Measurements from ENCODE around the gene STX8. TPM values are rescaled to one million over a fixed set of nuclear protein-coding genes. Genes with fewer than 3 reads are reported as not detected.
"Not testable (repeated sequence)": the region's sequence is repeated elsewhere in the genome, so short reads cannot be mapped to it uniquely, and the experiment has no call there.

STX8 gene
- total RNA-seq, 1 donor from 2014 or later = 63.6 TPM

DNA sequence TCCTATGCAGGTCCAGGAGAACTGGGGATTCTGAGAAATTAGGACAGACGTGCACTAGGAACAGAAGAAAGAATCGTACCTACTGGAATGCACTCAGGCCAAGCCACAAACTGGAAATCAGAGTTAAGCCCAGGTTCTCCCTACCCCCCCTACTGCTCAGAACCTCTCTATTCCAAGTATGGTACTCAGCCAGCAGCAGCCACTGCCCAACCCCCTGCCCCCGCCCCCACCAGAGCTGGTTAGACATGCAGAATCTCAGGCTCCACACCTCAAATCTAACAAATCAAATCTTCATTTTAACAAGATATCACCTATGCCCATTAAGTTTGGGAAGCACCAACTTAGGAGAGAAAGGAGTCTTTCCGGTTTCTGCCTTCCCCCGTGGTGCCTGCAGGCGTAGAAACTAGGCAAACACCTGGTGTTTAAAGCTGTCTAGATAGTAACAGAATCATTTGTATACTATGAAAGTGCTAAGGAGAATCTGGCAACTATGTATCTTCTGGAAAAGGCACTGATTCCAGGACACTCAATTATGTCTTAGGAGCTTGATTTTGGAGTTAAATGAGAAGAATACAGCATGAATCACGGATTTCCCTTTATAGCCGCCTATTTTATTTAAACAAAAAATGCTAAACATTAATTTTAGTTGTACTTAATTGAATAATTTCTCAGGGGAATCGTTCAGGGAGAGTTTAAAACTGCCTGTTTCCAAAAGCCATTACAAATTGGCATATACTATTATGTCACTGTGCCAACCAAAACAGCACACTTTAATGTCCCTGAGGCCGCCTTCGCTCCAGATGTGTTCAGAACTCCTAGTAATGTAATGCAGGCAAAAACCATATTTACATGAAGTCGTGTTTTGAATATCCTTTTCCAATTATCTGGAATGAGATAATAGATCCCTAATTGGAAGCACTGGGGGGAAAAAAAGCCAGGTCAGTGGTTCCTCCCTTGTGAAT is 166.5 kb downstream of the STX8 start:
- DNase-seq (ENCODE audit: low spot score in 2 of 2) = no peak
- FAIRE-seq = no peak

- FAIRE-seq = no peak
- no peak for DNase-seq (ENCODE audit: low spot score in 2 of 2)
Observed at GRCh38 chr17:9408381-9408780, 167.2 kb downstream of the STX8 start.

DNA sequence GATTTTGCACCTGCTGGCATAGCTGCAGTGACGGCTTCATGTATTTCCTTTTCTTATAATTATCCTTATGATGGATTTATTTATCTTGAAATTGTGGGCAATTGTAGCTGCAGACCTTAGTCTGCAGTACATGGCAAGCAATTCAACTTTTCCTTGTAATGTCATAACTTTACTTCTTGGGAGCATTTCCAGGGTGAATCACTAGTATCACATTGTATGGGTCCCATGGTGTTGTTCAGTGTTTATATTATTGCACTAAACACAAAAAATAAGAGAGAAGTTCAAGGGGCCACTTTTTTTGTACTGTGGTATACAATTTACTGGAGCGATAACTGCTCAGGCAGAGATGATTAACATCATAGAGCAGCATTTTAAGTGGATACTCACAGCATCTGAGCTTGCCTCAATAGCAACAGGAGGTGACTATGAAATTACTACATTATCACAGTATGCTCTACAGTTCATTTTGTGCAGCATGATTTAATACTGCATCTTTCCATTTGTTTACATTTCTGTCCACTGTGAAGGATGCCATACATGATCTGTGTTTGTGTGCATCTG is 169.5 kb downstream of the STX8 start:
- FAIRE-seq = no peak

GRCh38 chr17:9403257-9403656 is 172.4 kb downstream of the STX8 start:
- FAIRE-seq = no peak

More for the DNA sequence above, 169.5 kb downstream of the STX8 start:
- no peak for DNase-seq (ENCODE audit: low spot score in 2 of 2)

DNA sequence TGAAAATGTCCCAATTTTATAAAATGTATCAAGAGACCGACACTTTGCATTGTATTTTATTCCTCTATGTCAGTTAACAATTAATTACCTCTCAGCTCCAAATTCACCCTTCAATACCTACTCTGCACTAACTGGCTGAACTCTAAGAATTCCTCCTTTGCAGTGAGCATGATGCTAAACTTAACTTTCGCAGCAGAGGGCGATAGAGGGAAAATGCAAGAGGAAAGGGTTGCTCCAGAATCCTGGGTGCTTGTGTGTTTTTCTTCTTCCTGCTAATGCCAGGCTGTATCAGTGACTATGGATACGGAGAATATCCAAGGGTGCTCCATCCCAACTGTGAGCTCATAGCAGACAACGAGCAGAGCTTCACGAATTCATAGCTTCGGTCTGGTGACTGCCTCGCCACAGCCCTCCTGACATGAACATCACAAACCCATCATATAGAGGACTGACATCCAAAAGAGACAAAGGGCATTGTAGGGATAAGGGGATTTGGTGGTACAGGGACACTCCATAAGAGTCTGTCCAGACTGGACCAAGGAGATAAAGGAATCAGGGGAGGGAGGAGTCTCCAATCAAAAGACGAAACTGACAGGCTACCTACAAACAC is 172.9 kb downstream of the STX8 start:
- DNase-seq (ENCODE audit: low spot score in 2 of 2) = no peak

More at GRCh38 chr17:9403257-9403656, 172.4 kb downstream of the STX8 start:
- no peak for DNase-seq (ENCODE audit: low spot score in 2 of 2)

GRCh38 chr17:9401434-9401833 is 174.2 kb downstream of the STX8 start:
- DNase-seq (ENCODE audit: low spot score in 2 of 2) (no peak), FAIRE-seq (no peak)

More for the DNA sequence above, 172.9 kb downstream of the STX8 start:
- no peak for FAIRE-seq

- DNase-seq (ENCODE audit: low spot score in 2 of 2) = no peak
Observed at GRCh38 chr17:9389111-9389527, 186.5 kb downstream of the STX8 start.

GRCh38 chr17:9386401-9386800 is 189.2 kb downstream of the STX8 start:
- FAIRE-seq = no peak

More at GRCh38 chr17:9389111-9389527, 186.5 kb downstream of the STX8 start:
- no peak for FAIRE-seq

GRCh38 chr17:9383826-9384225 is 191.8 kb downstream of the STX8 start:
- DNase-seq (ENCODE audit: low spot score in 2 of 2) (no peak), FAIRE-seq (no peak)

More at GRCh38 chr17:9386401-9386800, 189.2 kb downstream of the STX8 start:
- DNase-seq (ENCODE audit: low spot score in 2 of 2) = no peak

DNA sequence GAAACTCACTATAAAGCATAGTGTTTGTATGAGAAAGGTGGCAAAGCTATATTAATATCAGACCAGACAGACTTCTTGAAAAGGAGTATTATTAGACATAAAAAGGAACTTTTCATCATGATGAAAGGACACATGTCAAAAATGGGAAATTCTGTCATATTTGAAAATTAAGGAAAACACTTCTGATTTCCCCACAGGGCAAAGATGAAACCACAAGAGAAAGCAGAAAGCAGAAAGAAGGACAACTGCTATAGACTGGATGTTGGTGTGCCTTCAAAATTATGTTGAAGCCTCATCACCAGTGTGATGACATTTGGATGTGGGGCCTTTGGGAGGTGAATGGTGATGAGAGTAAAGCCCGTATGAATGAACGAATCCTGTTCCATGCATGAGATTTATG is 193.0 kb downstream of the STX8 start:
- no peak for DNase-seq (ENCODE audit: low spot score in 2 of 2)
- no peak for FAIRE-seq

- no peak for FAIRE-seq
- DNase-seq (ENCODE audit: low spot score in 2 of 2) = no peak
Observed at GRCh38 chr17:9381068-9381467, 194.6 kb downstream of the STX8 start.

- FAIRE-seq (no peak), DNase-seq (ENCODE audit: low spot score in 2 of 2) (no peak)
Observed at GRCh38 chr17:9380361-9380760, 195.3 kb downstream of the STX8 start.

- DNase-seq (ENCODE audit: low spot score in 2 of 2); FAIRE-seq: not testable (repeated sequence)
Observed at GRCh38 chr17:9376177-9376576, 199.4 kb downstream of the STX8 start.

DNA sequence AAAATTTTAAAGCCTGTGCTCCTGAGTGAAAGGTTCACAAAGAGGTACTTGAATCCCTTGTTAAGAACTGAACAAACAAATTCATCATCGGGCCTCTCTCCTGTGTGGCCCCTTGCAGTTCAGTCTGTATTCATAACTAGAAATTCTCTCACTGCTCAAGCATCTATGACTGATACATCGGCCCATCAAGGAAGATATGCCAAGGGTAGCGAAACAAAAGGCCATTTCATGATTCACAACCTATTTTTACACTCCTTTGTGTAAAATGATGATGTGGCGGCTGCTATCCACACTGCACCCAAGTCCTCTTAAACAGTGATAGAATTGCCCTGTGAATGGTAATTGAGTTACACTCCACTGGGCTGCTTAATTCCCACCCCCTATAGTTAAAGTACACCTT is 204.6 kb downstream of the STX8 start:
- no peak for DNase-seq (ENCODE audit: low spot score in 2 of 2)

DNA sequence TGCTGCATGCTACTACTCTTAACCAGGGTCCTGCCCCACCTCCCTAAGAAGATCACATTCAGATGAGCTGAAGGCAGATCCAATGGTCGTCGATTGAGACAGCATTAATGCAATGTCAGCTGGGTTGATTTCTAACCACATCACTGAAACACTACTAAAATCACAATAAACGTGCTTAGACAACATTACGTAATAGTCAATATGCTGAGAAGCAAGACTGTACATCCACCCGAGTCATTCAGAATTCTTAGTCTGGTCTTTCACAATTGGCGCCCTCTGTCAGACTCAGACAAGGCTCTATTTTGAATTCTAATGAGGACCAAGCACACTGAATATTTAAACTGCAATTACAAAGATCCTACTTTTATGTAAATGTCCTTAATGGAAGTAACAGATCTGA is 205.2 kb downstream of the STX8 start:
- FAIRE-seq (no peak), DNase-seq (ENCODE audit: low spot score in 2 of 2) (no peak)

More for the DNA sequence above, 204.6 kb downstream of the STX8 start:
- FAIRE-seq = no peak

- DNase-seq (ENCODE audit: low spot score in 2 of 2) (no peak), FAIRE-seq (no peak)
Observed at GRCh38 chr17:9368631-9369030, 207.0 kb downstream of the STX8 start.

- FAIRE-seq (no peak), DNase-seq (ENCODE audit: low spot score in 2 of 2) (no peak)
Observed at GRCh38 chr17:9367156-9367555, 208.5 kb downstream of the STX8 start.

GRCh38 chr17:9364837-9365430 is 210.7 kb downstream of the STX8 start:
- FAIRE-seq (no peak), DNase-seq (ENCODE audit: low spot score in 2 of 2) (no peak)

GRCh38 chr17:9363440-9364350 is 211.9 kb downstream of the STX8 start:
- no peak for FAIRE-seq
- DNase-seq (ENCODE audit: low spot score in 2 of 2) = no peak

Measured in frontal cortex (tissue), 4 donors.